Measurements from ENCODE around the gene ZNF211. TPM values are rescaled to one million over a fixed set of nuclear protein-coding genes. Genes with fewer than 3 reads are reported as not detected.
A peak's percentile ranks its signal among the peaks of the same experiment; 100 is the strongest.

The ZNF211 gene
- 10 to 100 TPM; 16.2 to 27.5 (median 21.8) TPM for total RNA-seq

DNA sequence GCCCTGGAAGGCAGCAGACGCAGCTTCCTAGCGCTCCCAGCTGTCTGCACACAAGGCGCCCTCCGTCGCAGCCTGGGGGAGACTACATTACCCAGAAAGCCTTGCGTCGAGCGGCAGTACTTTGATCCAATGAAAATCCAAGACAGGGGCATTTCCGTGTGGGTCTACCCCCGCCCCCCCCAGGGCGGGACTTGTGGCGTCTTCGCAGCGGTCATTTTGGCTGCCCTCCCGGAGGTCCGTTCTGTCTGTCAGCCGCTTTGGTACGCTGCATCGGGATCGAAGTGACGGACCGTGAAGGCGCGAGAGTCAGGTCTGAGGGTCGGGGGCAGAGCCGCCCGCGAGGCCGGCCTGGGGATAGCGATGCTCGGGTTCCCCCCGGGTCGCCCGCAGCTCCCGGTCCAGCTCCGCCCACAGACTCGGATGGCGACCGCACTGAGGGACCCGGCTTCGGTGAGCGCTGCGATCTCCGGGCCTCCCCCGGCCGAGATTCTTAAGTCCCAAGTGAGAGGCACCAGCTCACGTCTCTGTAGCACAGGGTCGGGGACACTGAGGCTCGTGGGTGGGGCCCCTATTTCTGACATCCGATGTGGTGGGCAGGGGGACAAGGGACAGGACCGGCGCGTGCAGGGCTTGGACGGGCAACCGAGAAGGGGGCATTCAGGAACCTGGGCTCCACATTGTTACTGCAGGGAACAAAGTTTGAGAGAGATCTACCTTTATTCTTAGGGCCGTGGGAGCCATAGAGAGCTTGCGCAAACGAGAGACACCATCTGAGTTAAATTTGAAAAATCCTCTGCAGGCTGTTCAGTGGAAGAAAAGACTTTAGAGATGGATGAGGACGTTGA is at the start of gene ZNF211:
TSS of gene ZNF211 (plus strand) at position 182 of the 845 bp plus-strand sequence. CDS start at position 361, 179 bp downstream.
- Histone ChIP-seq H3K27ac (peak within 1 kb of the TSS; percentile 54 to 84 (median 72)), H3K4me3 (replicated peaks in 1 of 3) (peak within 1 kb of the TSS; percentile 75 to 96 (median 86)), H3K4me1 (peaks cover 10% of the 10 kb centered on the region in 2 donors), H3K36me3 (peaks cover 12 to 16% of the 10 kb centered on the region in 2 donors), H3K9me3 (no peaks in the 10 kb centered on the region), H3K27me3 (no peaks in the 10 kb centered on the region)
- intact Hi-C loops (cut with DNase I), result no loop called here
- WGBS, 2 donors, result 2 to 6% methylated on average over 12 to 14 of the region's 59 CpGs
- TF ChIP-seq POLR2A (IDR thresholded peaks at IDR 0.05) (peak in 1 of 2 donors; percentile 54), CTCF (IDR thresholded peaks at IDR 0.05) (no peak)
- peak; percentile 94 for DNase-seq

- WGBS, 2 donors, result 2 to 4% methylated on average over 10 to 40 of the region's 76 CpGs
- DNase-seq, result peak; percentile 94
- H3K36me3 ChIP-seq, result peaks cover 0 to 5% of the 10 kb centered on the region in 2 donors
- TF ChIP-seq CTCF (IDR thresholded peaks at IDR 0.05), result no peak
- TF ChIP-seq POLR2A (IDR thresholded peaks at IDR 0.05), result peak in 1 of 2 donors; percentile 51
- H3K27me3 ChIP-seq, result no peaks in the 10 kb centered on the region
- H3K27ac ChIP-seq, result peak within 1 kb of the TSS in 1 of 3 donors; percentile 19
- peak within 1 kb of the TSS; percentile 11 to 72 (median 63) for H3K4me3 ChIP-seq (replicated peaks in 1 of 3)
- no peaks in the 10 kb centered on the region for H3K9me3 ChIP-seq
- H3K4me1 ChIP-seq, result peaks cover 13 to 19% of the 10 kb centered on the region in 2 donors
- intact Hi-C loops (cut with DNase I), result no loop called here
These were observed 49.2 kb upstream of the ZNF211 start, which contains the start of gene ZIK1 for GRCh38 chr19:57583521-57584416. TSS of gene ZIK1 (plus strand) at chr19:57584145. CDS start at chr19:57584357, 212 bp downstream.

GRCh38 chr19:57587529-57587928 is 45.4 kb upstream of the ZNF211 start:
- intact Hi-C loops (cut with DNase I), result no loop called here
- DNase-seq, result no peak
- Histone ChIP-seq H3K27ac (no peak overlapping the region), H3K4me1 (peaks cover 13 to 19% of the 10 kb centered on the region in 2 donors), H3K27me3 (no peaks in the 10 kb centered on the region), H3K9me3 (peaks cover 3% of the 10 kb centered on the region), H3K36me3 (peaks cover 25 to 29% of the 10 kb centered on the region in 2 donors), H3K4me3 (replicated peaks in 1 of 3) (no peak overlapping the region)
- 92 to 100% methylated on average over 1 of the region's 1 CpG for WGBS, 2 donors
- TF ChIP-seq POLR2A (IDR thresholded peaks at IDR 0.05) (no peak), CTCF (IDR thresholded peaks at IDR 0.05) (no peak)

DNA sequence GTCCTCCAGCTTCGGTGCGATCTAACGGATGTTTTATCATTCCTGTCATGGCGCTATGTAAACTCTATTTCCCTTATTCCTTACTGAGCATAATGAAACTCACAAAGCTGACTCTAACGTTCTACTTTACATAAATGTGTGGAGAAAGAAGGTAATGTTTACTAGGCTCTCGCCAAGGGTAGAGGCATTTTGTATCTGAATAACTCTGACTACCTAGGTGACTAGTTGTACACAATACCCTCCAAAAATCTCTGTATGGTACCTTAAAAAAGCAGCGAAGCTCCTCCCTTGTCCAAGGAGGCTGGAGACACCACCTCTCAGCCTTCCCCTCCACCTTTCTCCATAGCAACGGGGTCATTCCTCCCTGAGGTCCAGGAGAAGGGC is 33.6 kb upstream of the ZNF211 start:
- Histone ChIP-seq H3K9me3 (no peaks in the 10 kb centered on the region), H3K4me1 (peaks cover 6 to 9% of the 10 kb centered on the region in 2 donors), H3K27me3 (no peaks in the 10 kb centered on the region), H3K36me3 (no peaks in the 10 kb centered on the region), H3K4me3 (replicated peaks in 1 of 3) (peak overlapping the region in 2 of 3 donors; percentile 59 to 63), H3K27ac (no peak overlapping the region)
- no peak for TF ChIP-seq CTCF (IDR thresholded peaks at IDR 0.05)
- no peak for TF ChIP-seq POLR2A (IDR thresholded peaks at IDR 0.05)
- WGBS, 2 donors, result 51 to 59% methylated on average over 8 of the region's 8 CpGs
- no peak for DNase-seq
- intact Hi-C loops (cut with DNase I), result no loop called here

Measured in thyroid gland (tissue), 4 donors.